Inflammatory macrophage treated with lipopolysaccharide for 4 hours (primary cell): ENCODE measurements around the gene CGA.

Source experiments
- DNase-seq: peaks from one replicate; pipeline ENCODE4 v3.0.0-alpha.2; 2020

The CGA gene

GRCh38 chr6:87082160-87082721 lies 12.7 kb downstream of the CGA start:
- DNase-seq = no peak

- peak; percentile 63 for DNase-seq
Measured at GRCh38 chr6:87078983-87079616, 15.8 kb downstream of the CGA start.

DNA sequence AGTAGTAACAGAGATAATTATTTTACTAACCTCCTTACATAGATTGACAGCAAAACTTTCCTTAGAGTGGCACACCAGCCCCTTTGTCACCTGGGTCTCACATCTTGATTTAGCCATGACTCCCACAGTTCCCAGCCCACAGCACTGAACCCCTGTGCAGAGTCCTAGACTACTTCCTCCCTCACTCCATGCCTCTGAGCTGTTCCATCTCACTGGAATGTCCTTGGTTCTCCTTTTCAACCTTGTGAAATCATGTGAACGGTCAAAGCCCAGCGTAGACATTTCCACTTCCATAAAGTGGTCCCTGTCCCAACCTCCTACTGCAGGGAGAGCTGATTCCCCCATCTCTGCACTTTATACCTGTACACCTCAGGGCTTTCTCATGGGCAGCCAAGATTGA lies 19.7 kb downstream of the CGA start:
- peak; percentile 11 for DNase-seq

DNA sequence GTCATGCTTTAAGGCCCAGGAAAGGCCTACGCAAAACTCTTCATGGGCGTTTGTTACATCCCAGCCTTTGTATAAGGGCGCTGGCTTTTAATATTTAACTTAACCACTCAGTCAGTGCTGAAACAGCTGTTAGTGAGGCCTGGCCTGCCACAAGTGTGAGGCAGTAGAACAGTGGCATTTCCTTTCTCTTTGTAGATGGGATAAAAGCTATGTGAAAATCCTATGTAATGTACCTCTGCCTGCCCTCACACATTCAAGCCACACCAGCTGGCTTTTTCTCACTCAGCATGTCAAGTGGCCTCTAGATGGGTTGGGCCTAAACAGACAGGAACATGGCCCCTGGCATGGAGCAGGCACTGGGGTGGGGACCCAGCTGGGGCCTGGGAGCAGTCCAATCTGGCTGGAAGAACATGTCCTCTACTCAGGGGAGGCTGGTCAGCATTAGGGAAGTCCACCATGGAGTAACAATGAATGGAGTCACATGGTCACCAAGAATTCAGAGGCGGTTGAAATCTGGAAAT lies 20.7 kb downstream of the CGA start:
- no peak for DNase-seq

DNA sequence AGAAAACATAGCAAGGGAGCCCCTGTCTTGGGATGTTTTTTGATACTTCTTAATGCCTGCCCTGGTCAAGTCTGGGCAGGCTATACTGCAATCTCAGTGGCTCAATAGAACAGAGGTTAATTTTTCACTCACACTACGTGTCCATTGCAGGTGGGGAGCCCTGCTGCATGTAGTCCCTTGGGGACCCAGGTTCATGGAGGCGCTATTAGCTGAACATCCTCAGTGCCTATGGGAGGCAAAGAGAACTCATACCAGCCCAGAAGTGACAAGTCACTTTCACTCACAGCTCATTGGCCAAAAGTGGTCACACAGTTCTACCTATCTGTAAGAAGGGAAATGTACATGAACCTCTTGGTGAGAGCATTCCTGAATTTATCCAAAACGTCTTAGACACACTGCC lies 23.2 kb downstream of the CGA start:
- no peak for DNase-seq

- DNase-seq = no peak
Measured at GRCh38 chr6:87070741-87071140, 24.2 kb downstream of the CGA start.

- DNase-seq = no peak
Measured at GRCh38 chr6:87068795-87069194, 26.1 kb downstream of the CGA start.

- peak; percentile 51 for DNase-seq
Measured at GRCh38 chr6:87066449-87067333, 28.2 kb downstream of the CGA start.

GRCh38 chr6:87065117-87065516 lies 29.8 kb downstream of the CGA start:
- no peak for DNase-seq

DNA sequence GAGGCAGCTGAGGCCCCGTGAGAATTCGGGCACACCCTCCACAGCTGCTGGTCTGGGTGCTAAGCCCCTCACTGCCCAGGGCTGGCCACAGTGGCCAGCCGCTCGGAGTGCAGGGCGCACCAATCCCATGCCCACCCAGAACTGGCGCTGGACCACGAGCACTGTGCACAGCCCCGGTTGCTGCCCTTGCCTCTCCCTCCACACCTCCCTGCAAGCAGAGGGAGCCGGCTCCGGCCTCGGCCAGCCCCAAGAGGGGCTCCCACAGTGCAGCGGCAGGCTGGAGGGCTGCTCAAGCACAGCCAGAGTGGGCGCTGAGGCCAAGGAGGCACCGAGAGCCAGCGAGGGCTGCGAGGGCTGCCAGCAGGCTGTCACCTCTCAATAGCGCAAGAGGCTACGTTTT lies 35.0 kb downstream of the CGA start:
- DNase-seq = no peak

DNA sequence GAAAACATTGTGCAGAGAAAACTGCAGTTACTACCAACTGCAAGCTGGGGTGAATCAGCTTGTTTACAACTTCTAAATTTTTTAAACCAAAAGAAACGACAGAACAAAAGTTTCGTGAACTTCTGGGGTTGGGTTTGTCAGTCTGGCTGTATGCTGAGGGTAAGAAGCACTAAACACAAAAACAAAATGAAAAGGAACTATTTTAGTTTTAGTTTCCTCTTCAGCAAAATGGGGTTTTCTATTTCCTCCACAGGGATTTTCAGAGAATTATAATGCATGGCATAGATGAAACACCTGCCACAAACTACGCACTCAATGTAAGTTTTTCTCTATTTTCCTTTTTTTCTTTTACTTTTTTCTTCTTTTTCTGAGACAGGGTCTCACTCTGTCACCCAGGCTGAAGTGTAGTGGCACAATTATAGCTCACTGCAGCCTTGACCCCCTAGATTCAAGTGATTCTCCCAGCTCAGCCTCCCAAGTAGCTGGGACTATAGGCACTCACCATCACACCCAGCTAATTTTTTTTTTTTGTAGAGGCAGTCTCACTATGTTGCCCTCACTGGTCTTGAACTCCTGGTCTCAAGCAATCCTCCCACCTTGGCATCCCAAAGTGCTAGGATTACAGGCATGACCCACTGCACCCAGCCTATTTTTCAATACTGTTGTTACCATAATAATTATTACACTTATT lies 40.6 kb downstream of the CGA start:
- no peak for DNase-seq

- DNase-seq = no peak
Measured at GRCh38 chr6:87053312-87053711, 41.6 kb downstream of the CGA start.

DNA sequence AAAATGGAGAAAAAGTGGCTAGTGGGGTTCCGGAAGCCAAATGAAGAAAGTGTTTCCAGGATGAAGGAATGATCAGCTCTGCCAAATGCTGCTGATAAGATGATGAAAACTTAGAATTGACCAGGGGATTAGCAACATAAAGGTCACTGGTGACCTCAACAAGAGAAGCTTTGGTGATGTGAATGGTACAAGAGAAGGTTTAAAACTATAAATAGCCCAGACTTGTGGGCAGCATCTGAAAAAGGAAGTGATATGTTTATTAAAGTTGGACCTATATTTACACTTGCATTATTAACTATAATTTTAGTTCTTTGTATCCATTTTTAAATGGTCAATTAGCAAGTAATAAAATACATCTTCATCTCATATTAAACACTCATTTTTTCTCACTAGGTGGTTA lies 45.1 kb downstream of the CGA start:
- no peak for DNase-seq

GRCh38 chr6:87045521-87046075 lies 49.3 kb downstream of the CGA start:
- no peak for DNase-seq

- no peak for DNase-seq
Measured at GRCh38 chr6:87040729-87041128, 54.2 kb downstream of the CGA start.
